ENCODE data around the gene ARHGEF28. TPM values are rescaled to one million over a fixed set of nuclear protein-coding genes. Genes with fewer than 3 reads are reported as not detected.

The ARHGEF28 gene
- total and polyA plus RNA-seq, 2 of the 4 experiments (the other 2 are of a cell fraction): 3.6 to 16.0 TPM

DNA sequence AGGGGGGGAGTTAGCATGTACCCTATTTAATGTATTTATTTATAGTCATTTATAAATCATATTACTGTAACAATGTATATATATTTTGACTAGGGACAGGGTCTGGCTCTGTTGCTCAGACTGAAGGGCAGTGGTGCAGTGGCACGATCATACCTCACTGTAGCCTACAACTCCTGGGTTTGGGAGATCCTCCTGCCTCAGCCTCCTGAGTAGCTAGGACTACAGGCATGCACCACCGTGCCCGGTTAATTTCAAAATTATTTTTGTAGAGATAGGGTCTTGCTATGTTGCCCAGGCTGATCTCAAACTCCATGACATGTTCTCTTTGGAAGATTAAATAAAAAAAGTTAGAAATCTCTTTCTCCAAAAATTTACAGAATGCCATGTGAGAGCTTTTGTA is 52.8 kb downstream of the ARHGEF28 start:
- dilution Hi-C loops (cut with HindIII; ENCODE audit: low sequenced_read_pairs, unreplicated experiment) (no loop called here), intact Hi-C loops (cut with micrococcal nuclease) (no loop called here), in situ Hi-C loops (cut with MboI; ENCODE audit: low sequenced_read_pairs) (no loop called here)
- DNase-seq: no peak
- ChIA-PET POLR2A (ENCODE audit: unreplicated experiment) (no interaction called here), CTCF (interaction anchor here (0.8 to 1.0 kb wide), 2 partner anchors 11 to 14 kb away, joined by 3 read pairs; no protein-coding TSS in a partner anchor)
- Histone ChIP-seq H4K8ac (ENCODE audit: low read depth in 2 of 2, low read length in 2 of 2) (no peak overlapping the region; a peak in 1 of 4 replicates), H3K14ac (replicated peaks; ENCODE audit: low read depth, low read length) (no peak overlapping the region), H3K27me3 (ENCODE audit: control insufficient read depth, insufficient read depth, low read length) (no peaks in the 10 kb centered on the region), H4K5ac (ENCODE audit: low read depth, low read length) (no peak overlapping the region), H2AFZ (replicated peaks; ENCODE audit: low read length, poor library complexity) (no peak overlapping the region), H3K79me1 (ENCODE audit: low read depth in 1 of 2, low read length in 2 of 2) (peaks cover 24 to 44% of the 10 kb centered on the region in 2 experiments), H3K4me2 (ENCODE audit: low read depth, low read length) (no peak overlapping the region), H3K9me1 (ENCODE audit: insufficient read depth, low read length) (peaks cover 16% of the 10 kb centered on the region), H2BK15ac (ENCODE audit: low read depth, low read length) (no peak overlapping the region), H3K9ac (ENCODE audit: low read depth, low read length) (no peak overlapping the region), H4K91ac (ENCODE audit: insufficient read depth, low read depth, low read length) (no peak overlapping the region), H3K4me1 (ENCODE audit: control insufficient read depth, insufficient read depth, low read length) (peaks cover 12% of the 10 kb centered on the region), H2BK120ac (ENCODE audit: low read depth, low read length) (no peak overlapping the region), H3K36me3 (ENCODE audit: control insufficient read depth, insufficient read depth, low read length) (peaks cover 1% of the 10 kb centered on the region; the same call in 1 of the 2 replicates), H2AK5ac (ENCODE audit: low read depth, low read length) (no peak overlapping the region), H3K18ac (ENCODE audit: low read depth, low read length) (no peak overlapping the region), H2BK20ac (ENCODE audit: low read depth, low read length) (no peak overlapping the region), H4K20me1 (ENCODE audit: insufficient read depth, low read length) (no peaks in the 10 kb centered on the region), H3K9me3 (ENCODE audit: control insufficient read depth, insufficient read depth, low read length) (no peaks in the 10 kb centered on the region), H3K56ac (ENCODE audit: extremely low read depth, insufficient read depth, low read length) (no peak overlapping the region), H2BK5ac (ENCODE audit: low read depth, low read length, poor library complexity, severe bottlenecking) (no peak overlapping the region), H3K23ac (ENCODE audit: low read depth, low read length) (no peak overlapping the region), H3K27ac (ENCODE audit: insufficient read depth, low read length) (no peak overlapping the region), H3K4me3 (ENCODE audit: insufficient read depth, low read depth, low read length) (no peak overlapping the region), H2AK9ac (replicated peaks; ENCODE audit: low read depth, low read length, poor library complexity) (no peak overlapping the region), H3K4ac (ENCODE audit: low read depth, low read length) (no peak overlapping the region)
- WGBS, 2 experiments (ENCODE audit: extremely low coverage in 2 of 2, insufficient read length in 1 of 2): no CpG with 5 or more reads among the region's 3 CpGs
- no TSS peak for BruUV-seq (replicated peaks)
- no peak for ATAC-seq (ENCODE audit: low read depth)
- TF ChIP-seq, protein P1, sequence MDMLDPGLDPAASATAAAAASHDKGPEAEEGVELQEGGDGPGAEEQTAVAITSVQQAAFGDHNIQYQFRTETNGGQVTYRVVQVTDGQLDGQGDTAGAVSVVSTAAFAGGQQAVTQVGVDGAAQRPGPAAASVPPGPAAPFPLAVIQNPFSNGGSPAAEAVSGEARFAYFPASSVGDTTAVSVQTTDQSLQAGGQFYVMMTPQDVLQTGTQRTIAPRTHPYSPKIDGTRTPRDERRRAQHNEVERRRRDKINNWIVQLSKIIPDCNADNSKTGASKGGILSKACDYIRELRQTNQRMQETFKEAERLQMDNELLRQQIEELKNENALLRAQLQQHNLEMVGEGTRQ (IDR thresholded peaks at IDR 0.05; ENCODE audit: low read depth, low read length): no peak
- no peak for TF ChIP-seq RAD21 (IDR thresholded peaks at IDR 0.05; ENCODE audit: low read length)
- no peak for TF ChIP-seq MAZ (IDR thresholded peaks at IDR 0.05; ENCODE audit: borderline replicate concordance, low read depth, low read length)
